ENCODE measurements around the gene MAST3.

MAST3 gene

DNA sequence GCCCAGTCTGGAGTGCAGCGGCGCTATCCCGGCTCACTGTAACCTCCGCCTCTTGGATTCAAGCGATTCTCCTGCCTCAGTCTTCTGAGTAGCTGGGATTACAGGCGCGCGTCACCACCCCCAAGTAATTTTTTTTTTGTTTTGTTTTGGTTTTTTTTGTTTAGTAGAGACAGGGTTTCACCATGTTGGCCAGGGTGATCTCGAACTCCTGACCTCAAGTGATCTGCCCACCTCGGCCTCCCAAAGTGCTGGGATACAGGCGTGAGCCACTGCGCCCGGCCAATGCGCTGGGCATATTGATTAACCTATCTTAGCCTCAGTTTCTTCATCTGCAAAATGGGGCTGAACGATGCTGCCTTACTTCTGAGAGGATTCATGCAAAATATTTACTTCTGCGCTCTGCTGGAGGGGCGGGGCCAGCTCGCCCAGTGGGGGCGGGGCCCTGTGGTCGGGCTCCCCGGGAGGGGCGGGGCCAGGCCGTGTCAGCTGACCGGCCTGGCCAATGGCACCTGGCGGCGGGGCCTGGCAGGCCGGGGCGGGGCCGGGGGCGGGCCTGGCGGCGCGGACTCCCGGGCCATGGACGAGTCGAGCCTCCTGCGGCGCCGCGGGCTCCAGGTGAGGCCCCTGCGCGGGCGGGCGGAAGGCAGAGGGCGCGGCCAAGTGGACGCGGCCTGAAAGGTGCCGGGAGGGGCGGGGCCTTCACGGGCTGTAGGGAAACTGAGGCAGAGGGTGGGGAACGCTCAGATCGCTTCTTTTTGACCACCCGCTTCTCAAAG is at the start of gene MAST3:
TSS of gene MAST3 (plus strand) at position 562 of the 776 bp plus-strand sequence. CDS start at position 577, 15 bp downstream.
- peak; percentile 8 for DNase-seq

DNA sequence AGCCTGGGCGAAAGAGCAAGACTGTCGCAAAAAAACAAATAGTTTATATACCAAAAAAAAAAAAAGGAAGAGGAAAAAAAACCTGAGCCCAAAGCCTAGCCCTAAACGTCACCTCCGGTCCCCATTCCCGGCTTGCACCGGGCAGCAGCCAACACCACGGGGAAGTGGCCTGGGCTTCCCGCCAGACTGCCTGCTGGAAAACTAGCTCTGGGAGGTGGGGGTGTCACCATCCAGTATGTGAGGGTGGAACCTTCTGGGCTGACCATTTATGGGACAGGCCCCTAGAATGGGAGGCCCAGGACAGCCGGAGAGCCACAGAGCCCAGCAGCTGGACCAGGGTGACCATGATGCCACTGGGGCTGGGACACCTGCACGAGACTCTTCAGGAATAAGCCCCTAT is 48.2 kb upstream of the MAST3 start:
- DNase-seq: no peak

DNA sequence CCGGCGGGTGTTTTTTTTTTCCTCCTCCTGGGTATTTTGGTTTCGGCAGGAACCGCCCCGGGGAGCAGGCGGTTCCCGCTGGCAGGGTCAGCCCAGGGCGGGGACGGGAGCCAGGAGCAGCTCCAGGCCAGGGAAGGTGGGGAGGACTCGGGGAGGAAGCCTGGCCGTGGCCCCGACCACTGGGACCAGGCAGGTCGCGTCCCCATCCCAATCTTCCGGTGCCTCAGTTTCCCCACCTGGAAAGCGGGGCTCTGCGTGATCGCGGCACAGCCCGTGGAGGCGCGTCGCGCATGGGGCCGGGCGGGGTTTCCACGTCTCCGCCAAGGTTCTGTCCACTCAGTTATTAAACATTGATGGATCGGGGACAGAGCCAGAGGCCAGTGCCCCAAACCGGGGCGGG is 45.7 kb upstream of the MAST3 start:
- DNase-seq: no peak

DNA sequence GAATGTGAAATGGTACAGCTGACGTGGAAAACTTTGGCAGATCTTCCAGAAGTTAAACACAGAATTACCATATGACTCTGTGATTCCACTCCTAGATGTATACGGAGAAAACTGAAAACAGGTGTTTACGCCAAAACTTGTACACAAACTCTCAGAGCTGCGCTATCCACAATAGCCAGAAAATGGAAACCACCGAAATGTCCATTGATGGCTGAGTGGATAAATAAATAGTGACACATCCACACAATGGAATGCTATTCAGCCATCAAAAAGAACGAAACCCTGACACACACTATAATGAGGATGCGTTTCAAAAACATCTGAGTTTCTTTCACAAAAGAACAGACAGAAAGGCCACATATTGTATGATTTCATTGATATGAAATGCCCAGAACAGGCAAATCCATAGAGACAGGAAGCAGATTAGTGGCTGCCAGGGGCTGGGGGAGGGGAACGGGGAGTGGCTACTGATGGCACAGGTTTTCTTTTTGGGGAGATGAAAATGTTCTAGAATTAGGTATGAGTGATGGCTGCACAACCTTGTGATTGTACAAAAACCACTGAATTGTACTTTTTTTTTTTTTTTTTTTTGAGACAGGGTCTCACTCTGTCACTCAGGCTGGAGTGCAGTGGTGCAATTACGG is 43.9 kb upstream of the MAST3 start:
- no peak for DNase-seq

DNA sequence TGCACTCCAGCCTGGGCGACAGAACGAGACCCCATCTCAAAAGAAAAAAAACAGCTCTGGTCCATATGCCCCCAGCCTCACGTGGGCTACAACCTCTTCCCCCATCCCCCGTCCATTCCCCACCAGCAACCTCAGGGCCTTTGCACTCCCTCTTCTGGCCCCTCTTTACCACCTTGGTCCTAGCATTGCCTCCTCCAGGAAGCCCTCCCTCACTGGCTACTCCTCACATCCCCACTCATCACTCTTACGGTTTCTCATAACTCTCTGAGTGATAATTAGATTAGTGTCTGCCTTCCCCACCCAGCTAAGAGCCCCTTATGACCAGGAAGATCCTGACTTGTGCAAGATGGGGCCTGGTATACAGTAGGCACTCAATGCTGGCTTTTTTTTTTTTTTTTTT is 41.6 kb upstream of the MAST3 start:
- no peak for DNase-seq

DNA sequence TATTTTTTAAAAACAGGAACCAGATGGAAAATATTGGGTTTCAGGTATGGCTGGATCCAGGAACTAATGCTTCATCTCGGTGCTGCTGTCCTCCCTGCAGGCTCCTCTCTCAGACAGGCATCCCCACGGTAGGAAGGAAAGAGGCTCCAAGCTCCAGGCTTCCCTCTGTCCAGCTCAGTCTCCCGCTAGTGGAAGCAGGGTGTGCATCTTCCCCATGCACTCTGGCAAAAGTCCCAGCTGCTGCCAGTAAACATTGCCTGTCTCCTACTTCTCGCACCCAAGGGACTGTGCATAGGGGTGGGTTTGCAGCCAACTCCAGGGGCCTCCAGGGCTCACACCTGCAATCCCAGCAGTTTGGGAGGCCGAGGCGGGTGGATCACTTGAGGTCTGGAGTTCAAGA is 40.0 kb upstream of the MAST3 start:
- DNase-seq: no peak

DNA sequence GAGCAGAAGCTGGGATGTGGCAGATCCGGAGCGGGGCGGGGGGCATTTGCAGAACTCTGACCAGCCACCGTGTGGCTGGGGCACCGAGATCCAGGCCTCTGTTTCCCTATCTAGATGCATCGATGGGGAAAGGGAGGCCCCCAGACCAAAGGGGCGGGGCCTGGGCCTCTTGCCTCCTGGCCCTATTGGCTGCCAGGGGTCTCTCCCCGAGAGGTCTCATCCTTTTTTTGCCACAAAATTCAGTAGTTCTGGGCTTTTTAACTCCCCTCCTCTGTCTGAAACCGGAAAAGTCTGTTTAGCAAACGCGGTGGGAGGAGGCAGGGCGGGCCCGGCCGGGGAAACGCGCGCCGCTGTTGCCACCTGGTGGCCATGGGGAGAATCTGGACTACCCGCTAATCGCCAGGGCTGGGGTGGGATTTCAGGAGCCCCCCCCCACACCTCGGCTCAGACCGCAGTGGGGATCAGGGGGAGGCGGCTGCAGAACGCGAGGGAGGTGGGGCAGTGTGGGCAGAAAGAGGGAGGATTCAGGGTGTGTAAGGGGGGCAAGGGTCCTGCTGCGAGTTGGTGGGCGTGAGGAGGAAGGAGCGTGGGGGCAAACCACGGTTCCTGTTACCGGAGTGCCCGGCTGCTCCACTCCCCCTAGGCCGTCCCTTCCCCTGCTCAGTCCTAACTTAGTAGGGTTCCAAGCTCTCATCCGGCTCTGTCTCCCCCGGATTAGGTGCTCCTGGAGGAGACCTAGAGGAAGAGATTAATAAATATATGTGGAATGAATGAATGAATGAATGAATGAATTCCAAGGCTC is 39.2 kb upstream of the MAST3 start:
- peak; percentile 14 for DNase-seq

DNA sequence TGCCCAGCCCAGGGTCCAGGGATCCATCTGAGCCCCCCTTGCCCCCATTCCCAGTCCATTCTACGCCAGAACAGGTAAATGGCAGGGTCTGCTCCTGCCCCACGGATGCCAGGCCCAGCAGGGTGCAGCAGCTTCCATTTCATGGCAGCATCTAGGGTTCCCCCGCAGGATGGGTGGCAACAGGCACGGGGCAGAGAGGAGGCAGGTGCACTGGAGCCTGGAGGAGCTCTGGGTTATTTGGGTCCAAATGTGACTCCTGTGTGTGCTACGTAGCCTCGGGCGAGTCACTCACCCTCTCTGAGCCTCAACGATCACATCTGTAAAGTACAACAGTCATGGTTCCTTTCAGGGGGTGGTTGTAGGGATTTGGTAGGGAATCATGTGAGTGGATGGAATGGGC is 38.3 kb upstream of the MAST3 start:
- DNase-seq: no peak

DNA sequence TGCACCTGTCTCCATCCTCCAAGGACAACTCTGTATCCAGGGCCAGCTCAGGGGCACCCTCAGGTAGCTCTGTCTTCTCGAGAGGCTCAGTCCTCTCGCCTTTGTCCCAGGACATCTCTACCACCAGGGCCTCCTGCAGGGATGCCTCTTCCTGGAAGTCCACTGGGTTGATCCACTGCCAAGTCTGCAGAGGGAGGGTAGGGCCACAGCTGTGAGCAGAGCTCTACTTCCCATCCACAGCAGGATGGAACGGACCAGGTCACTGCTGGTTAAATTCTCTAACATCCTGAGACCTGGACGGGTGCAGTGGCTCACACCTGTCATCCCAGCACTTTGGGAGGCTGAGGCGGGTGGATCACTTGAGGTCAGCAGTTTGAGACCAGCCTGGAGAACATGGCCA is 37.7 kb upstream of the MAST3 start:
- DNase-seq: no peak

DNA sequence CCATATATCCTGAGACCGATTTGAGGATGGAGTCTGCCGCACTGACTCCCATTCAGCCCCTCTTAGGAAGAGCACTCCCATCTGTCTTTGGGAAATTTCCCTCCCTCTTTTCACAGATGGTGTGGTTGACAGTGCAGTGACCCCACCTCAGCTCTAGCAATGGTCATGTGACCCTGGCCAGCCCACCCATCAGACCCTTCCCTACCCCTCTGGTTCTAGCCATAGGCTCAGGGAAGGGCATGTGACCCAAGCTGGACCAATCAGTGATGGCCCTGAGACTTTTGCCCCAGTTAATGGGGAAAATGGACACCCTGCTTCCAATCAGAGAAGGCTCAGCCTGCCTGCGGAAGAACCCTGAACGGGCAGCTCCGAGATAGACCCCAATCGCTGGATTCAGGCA is 37.1 kb upstream of the MAST3 start:
- DNase-seq: no peak

DNA sequence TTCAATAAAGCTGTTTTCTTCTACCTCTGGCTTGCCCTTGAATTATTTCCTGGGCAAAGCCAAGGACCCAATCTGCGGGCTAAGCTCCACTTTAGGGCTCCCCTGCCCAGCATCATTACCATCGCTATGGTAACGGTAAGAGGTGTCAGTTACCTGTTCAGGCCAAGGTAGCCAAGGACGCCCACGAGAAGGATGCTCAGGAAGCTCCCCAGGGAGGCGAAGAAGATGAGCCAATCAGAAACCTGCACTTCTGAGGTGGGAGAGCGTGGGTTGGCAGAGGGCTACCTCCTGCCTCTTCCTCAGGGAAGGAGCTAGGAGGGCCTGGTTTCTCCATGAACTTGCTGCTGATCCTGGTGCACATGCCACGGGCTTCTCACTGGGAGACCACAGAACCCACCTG is 35.5 kb upstream of the MAST3 start:
- no peak for DNase-seq

DNA sequence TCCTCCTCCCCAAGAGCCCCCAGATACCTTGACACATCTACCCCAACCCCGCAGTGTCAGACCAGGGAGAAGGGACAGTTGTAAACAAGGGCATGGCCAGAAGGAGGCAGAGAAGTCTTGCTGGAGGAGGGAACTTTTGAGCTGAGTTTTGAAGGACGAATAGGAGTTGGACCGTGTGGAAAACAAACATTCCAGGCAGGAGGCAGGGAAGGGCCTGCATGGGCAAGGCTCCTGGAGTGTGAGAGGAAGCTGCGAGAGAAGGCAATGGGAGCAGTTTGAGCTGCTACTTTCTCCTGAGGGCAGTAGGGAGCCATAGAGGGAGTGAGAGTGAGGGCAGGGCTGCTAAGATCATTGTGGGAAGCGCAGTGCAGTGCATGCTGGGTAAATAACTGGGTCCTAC is 34.1 kb upstream of the MAST3 start:
- DNase-seq: no peak

DNA sequence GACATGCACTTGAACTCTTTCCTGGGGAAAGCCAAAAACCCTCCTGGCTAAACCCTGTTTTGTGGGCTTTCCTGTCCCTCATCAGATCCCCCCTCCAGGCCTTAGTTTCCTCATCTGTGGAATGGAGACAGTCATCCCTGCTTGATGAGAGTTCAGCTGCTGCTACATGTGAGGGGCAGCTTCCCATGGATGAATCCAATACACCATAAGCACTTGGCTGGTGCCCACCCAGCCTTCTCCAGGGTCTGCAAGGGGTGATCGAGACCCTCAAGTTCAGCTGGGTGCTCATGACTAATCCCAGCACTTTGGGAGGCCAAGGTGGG is 32.4 kb upstream of the MAST3 start:
- DNase-seq: no peak

DNA sequence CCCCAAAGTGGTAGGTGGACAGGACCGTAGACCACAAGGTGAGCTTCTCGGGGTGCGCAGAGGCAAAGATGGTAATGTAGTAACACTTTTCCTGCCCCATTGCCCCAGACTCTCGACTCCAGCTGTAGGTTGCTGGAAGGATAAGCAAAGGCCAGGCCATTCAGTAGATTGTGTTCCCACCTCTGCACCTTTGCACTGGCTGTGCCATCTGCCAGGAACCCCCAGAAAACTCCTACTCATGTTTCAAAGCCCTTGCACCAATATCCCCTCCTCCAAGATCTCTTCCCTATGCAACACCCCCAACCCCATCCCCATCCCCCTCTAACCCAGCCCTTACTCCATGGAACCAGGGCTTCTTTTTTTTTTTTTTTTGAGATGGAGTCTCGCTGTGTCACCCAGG is 29.2 kb upstream of the MAST3 start:
- no peak for DNase-seq

DNA sequence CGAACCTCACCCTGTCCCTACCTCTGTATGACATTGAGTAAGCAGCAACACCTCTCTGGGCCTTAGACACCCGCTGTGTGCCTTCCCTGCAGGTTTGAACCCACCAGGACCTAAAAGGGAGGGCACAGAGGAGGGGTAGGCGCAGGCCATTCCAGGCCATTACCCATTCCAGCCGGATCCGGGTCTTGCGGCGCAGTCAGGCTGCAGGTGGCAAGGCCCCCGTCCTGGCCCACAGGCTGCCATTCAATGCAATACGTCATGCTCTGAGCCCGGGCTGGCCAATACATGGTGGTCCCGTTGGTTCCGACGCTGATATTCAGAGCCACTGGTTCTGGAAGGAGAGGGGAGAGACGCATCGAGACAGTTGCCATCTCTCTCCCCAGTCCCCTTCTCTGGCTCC is 28.2 kb upstream of the MAST3 start:
- no peak for DNase-seq

DNA sequence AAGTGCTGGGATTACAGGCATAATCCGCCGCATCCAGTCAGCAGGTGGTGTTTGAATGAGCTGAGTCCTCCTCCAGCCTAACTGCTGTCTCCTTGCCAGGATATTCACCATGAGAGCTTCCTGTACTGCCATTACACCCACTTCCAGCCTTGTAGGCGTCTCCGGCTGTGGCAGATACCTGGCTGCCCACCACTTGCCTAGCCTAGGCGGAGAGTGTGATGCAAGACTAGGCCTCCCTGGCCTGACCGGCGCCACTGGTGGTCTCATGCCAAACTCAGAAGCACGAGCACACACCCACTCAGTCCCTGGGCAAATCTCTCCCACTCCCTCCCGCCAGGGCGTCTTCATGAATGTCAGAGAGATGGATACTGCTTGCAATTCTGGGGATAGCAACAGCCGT is 27.4 kb upstream of the MAST3 start:
- no peak for DNase-seq

DNA sequence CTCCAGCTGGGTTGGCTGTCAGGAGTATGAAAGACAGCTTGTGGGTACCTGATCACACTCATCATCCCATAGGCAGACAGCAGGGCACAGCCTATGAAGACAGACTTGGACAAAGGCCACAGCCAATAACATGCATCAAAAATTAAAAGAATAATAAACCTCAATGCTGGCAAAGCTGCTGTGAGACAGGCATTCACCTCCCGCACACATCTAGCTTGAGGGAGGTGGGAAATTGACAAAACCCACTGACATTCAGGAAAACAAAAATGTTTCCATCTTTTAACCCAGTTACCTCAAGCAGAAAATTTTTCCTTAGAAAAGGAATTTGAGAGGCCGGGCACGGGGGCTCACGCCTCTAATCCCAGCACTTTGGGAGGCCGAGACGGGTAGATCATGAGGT is 25.2 kb upstream of the MAST3 start:
- no peak for DNase-seq

DNA sequence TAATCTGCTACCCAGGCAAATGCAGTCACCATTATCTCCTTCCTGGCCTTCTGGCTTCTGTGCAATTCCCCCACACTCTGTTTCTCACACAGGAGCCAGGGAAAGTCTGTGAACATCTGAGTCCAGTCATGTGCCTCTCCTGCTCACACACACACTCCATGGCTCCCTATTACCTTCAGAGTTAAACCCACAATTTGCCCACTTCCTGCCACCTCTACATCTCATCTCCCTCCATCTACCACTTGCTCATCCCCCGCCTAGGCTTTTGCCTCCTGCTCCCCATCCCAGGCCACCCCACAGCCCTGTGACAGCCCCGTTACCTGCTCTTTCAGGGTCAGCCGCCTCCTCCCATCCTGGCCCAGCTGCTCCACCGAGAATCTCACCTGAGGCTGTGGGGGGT is 24.4 kb upstream of the MAST3 start:
- DNase-seq: no peak

DNA sequence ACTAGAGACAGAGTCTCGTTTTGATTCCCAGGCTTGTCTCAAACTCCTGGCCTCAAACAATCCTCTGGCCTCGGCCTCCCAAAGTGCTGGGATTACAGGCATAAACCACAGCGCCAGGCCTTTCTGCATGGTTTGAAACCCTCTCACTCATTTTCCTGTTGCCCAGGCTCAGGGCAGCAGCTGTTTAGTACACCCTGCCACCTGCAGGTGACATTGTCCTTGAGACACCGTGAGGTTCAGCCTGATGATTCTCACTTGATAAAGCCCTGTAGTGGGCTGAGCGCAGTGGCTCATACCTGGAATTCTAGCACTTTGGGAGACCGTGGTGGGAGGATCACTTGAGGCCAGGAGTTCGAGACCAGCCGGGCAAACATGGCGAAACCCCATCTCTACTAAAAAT is 23.4 kb upstream of the MAST3 start:
- no peak for DNase-seq

DNA sequence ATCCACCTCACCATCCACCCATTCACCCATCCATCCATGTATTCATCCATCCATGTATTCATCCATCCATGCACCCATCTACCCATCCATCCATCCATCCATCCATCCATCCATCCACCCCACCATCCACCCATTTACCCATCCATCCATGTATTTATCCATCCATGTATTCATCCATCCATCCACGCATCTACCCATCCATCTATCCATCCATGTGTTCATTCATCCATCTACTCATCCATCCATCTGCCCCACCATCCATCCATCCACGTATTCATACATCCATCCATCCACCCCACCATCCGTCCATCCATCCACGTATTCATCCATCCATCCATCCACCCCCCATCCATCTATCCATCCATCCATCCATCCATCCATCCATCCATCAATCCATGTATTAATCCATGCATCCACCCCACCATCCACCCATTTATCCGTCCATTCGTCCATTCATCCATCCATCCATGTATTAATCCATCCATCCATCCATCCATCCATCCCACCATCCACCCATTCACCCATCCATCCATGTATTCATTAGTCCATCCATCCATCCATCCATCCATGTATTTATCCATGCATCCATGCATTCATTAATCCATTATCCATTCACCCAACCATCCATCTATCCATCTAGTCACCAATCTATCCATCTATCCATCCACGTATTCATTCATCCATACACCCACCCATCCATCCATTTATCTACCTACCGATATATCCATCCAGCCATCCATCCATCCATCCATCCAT is 13.5 kb upstream of the MAST3 start:
- DNase-seq: no peak

DNA sequence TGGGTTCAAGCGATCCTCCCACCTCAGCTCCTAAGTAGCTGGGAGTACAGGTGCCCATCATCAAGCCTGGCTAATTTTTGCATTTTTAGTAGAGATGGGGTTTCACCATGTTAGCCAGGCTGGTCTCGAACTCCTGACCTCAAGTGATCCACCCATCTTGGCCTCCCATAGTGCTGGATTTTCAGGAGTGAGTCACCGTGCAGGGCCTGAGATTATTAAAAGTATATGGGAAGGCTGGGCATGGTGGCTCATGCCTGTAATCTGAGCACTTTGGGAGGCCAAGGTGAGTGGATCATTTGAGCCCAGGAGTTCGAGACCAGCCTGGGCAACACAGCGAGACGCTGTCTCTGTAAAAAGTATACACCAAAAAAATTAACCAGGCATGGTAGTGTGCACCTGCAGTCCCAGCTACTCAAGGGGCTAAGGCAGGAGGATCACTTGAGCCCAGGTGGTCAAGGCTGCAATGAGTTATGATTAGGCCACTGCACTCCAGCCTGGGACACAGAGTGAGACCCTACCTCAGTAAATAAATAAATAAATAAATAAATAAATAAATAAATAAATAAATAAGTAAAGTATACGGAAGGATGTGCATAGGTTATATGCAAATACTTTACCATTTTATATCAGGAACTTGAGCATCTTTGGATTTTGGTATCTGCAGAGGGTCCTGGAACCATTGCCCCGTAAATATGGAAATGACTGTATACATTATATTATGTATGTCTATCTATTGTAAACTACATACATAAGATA is 11.7 kb upstream of the MAST3 start:
- no peak for DNase-seq

DNA sequence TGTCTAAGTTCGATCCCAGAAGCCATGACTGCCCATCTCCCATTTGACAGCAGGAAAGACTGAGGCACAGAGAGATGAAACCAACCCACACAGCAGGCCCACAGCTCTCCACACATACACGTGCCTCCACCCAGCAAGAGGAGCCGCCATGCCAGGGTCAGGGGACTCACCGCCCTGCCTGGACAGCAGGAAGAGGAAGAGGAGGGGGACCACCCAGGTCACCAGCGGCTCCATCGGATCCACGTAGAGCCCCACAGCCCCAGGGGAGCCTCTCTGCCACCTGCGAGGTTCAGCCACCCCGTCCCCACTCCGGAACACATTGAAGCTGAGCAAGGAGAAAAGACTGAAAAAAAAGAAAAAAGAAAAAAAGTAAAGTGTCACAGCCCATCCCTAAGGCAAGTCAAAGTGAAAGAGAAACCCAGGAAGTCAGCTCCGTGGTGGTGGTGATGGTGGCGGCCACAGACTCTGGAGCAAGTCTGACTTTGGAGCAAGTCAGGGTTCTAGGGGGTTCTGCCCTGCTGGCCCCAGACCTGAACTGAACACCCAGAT is 10.9 kb upstream of the MAST3 start, which contains the start of gene IL12RB1:
TSS of gene IL12RB1 (minus strand) at position 345 of the 549 bp plus-strand sequence. CDS start at position 234, 111 bp downstream.
- no peak for DNase-seq

Data from NCI-H2081 treated with DMSO at 0.1 percent for 48 hours (cell line).